Trophoblast cell (in vitro differentiated cells and primary cell): Measurements from ENCODE around the gene NT5C1B.

Experiments
- DNase-seq, 2 donors: peaks; one replicate each; pipeline ENCODE4 v3.0.0-alpha.2; 2016
- H2AFZ ChIP-seq: 2 replicates; pipeline ENCODE4 v1.6.1; 2013; ENCODE audit warnings: low read length, moderate library complexity, mild to moderate bottlenecking; ENCODE audit not compliant: insufficient read depth, poor library complexity
- H2AK5ac ChIP-seq: 2 replicates; pipeline ENCODE4 v1.6.1; 2013; ENCODE audit warnings: mild to moderate bottlenecking, low read length
- H2BK120ac ChIP-seq: 2 replicates; pipeline ENCODE4 v1.6.1; 2013; ENCODE audit warnings: low read length, mild to moderate bottlenecking, moderate library complexity; ENCODE audit not compliant: insufficient read depth, poor library complexity
- H2BK12ac ChIP-seq: 2 replicates; pipeline ENCODE4 v1.6.1; 2013; ENCODE audit warnings: mild to moderate bottlenecking, low read length, moderate library complexity
- H2BK5ac ChIP-seq: 2 replicates; pipeline ENCODE4 v1.6.1; 2013; ENCODE audit warnings: low read length, low read depth, moderate library complexity, mild to moderate bottlenecking; ENCODE audit not compliant: poor library complexity
- H3K14ac ChIP-seq: 2 replicates; pipeline ENCODE4 v1.6.1; 2013; ENCODE audit warnings: mild to moderate bottlenecking, low read length
- H3K18ac ChIP-seq: 2 replicates; pipeline ENCODE4 v1.6.1; 2013; ENCODE audit warnings: mild to moderate bottlenecking, low read length
- H3K23ac ChIP-seq: 2 replicates; pipeline ENCODE4 v1.6.1; 2013; ENCODE audit warnings: low read length
- H3K27ac ChIP-seq: 2 replicates; pipeline ENCODE4 v1.5.1; 2013; ENCODE audit warnings: low read depth, mild to moderate bottlenecking, inconsistent platforms, low read length, moderate library complexity
- H3K27me3 ChIP-seq: 2 replicates; pipeline ENCODE4 v1.6.1; 2013; ENCODE audit warnings: inconsistent platforms, mild to moderate bottlenecking, low read length, moderate library complexity; ENCODE audit not compliant: insufficient read depth
- H3K36me3 ChIP-seq, 2 experiments: 1 replicate in 1 of 2; 2 replicates in 1 of 2; pipeline ENCODE4 v1.6.1; 2013; ENCODE audit warnings: low read length in 2 of 2, mild to moderate bottlenecking in 2 of 2, moderate library complexity in 1 of 2; ENCODE audit not compliant: insufficient read depth in 2 of 2, control insufficient read depth in 1 of 2
- H3K4ac ChIP-seq: 2 replicates; pipeline ENCODE4 v1.6.1; 2013; ENCODE audit warnings: low read depth, mild to moderate bottlenecking, low read length, moderate library complexity
- H3K4me1 ChIP-seq, 2 experiments: 1 replicate in 1 of 2; 2 replicates in 1 of 2; pipeline ENCODE4 v1.6.1; 2013; ENCODE audit warnings: low read length in 2 of 2, mild to moderate bottlenecking in 2 of 2, moderate library complexity in 1 of 2; ENCODE audit not compliant: insufficient read depth in 2 of 2, control insufficient read depth in 1 of 2
- H3K4me2 ChIP-seq: 2 replicates; pipeline ENCODE4 v1.6.1; 2013; ENCODE audit warnings: inconsistent platforms, mild to moderate bottlenecking, low read length, moderate library complexity
- H3K4me3 ChIP-seq: 2 replicates; pipeline ENCODE4 v1.5.1; 2013; ENCODE audit warnings: mild to moderate bottlenecking, low read depth, low read length, inconsistent platforms
- H3K79me1 ChIP-seq: one replicate; pipeline ENCODE4 v1.6.1; 2013; ENCODE audit warnings: low read length
- H3K79me2 ChIP-seq: 2 replicates; pipeline ENCODE4 v1.6.1; 2013; ENCODE audit warnings: low read length, mild to moderate bottlenecking; ENCODE audit not compliant: control insufficient read depth, insufficient read depth, poor library complexity
- H3K9ac ChIP-seq: 2 replicates; pipeline ENCODE4 v1.6.1; 2013; ENCODE audit warnings: mild to moderate bottlenecking, low read length
- H3K9me3 ChIP-seq: 2 replicates; pipeline ENCODE4 v1.6.1; 2013; ENCODE audit warnings: low read depth, mild to moderate bottlenecking, control low read depth, inconsistent platforms, low read length; ENCODE audit not compliant: insufficient read depth
- H4K12ac ChIP-seq: 2 replicates; pipeline ENCODE4 v1.6.1; 2013; ENCODE audit warnings: low read depth, mild to moderate bottlenecking, low read length, moderate library complexity
- H4K8ac ChIP-seq: 2 replicates; pipeline ENCODE4 v1.6.1; 2013; ENCODE audit warnings: low read depth, mild to moderate bottlenecking, low read length, moderate library complexity
- H4K91ac ChIP-seq: one replicate; pipeline ENCODE4 v1.6.1; 2013; ENCODE audit warnings: low read depth, mild to moderate bottlenecking, low read length, moderate library complexity
- WGBS: extraction: QIAGEN DNeasy Blood & Tissue Kit; methylation state at CpG from one replicate; pipeline ENCODE4 v1.1.7; 2013; ENCODE audit warnings: missing lambda C conversion rate; ENCODE audit not compliant: insufficient read length, insufficient coverage; ENCODE audit errors: extremely low coverage; 5-methylcytosine and 5-hydroxymethylcytosine counted together

The NT5C1B gene

DNA sequence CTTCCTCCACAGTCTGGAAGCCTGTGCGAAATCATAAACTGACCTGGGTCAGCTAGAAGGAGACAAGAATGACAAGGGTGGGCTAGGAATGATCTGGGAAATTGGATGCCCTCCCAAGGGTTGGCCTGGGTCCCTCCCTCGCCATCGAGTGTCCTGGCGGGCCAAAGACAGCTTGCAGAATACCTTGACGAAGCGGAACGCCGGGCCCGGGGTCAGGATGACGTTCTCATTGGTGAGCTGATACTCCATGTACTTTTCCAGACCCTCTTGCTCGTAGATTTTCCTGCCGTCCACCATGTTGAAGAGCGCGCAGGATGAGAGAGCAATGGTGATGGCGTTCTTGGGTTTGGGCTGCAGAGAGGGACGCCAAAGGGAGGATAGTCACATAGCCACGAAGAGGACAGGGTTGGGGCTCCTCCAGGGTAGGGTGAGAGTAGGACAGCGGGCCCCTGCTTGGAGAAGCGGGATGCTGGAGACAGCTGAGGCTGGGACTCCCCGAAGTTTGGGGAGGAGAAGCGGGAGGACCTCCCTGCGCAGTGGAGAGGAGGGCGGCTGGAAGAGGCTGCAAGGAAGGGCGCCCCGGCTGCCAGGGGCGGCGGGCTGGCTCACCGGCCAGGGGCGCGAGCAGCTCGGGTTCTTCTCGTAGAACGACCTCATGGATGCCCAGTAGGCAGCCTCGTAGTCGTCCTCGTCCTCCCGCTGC is 5.3 kb downstream of the NT5C1B start:
- no peak overlapping the region for H2BK12ac ChIP-seq
- no peak overlapping the region for H3K4me2 ChIP-seq
- H2BK5ac ChIP-seq: no peak overlapping the region
- H3K79me1 ChIP-seq: no peaks in the 10 kb centered on the region
- no peak for DNase-seq
- H3K23ac ChIP-seq: no peak overlapping the region
- H4K12ac ChIP-seq: no peak overlapping the region
- H2AFZ ChIP-seq: no peak overlapping the region
- H3K79me2 ChIP-seq: no peaks in the 10 kb centered on the region
- no peak overlapping the region for H2BK120ac ChIP-seq
- no peak overlapping the region for H3K4ac ChIP-seq
- no peak overlapping the region for H3K27ac ChIP-seq
- no peak overlapping the region for H3K14ac ChIP-seq
- no peak overlapping the region for H4K8ac ChIP-seq
- H3K36me3 ChIP-seq: no peaks in the 10 kb centered on the region
- no CpG with 5 or more reads among the region's 37 CpGs for WGBS
- no peaks in the 10 kb centered on the region for H3K27me3 ChIP-seq
- no peak overlapping the region for H3K4me3 ChIP-seq
- H3K9me3 ChIP-seq: peaks cover 2% of the 10 kb centered on the region
- no peak overlapping the region for H3K9ac ChIP-seq
- no peak overlapping the region for H2AK5ac ChIP-seq
- H3K18ac ChIP-seq: no peak overlapping the region
- no peak overlapping the region for H4K91ac ChIP-seq
- H3K4me1 ChIP-seq: no peaks in the 10 kb centered on the region

DNA sequence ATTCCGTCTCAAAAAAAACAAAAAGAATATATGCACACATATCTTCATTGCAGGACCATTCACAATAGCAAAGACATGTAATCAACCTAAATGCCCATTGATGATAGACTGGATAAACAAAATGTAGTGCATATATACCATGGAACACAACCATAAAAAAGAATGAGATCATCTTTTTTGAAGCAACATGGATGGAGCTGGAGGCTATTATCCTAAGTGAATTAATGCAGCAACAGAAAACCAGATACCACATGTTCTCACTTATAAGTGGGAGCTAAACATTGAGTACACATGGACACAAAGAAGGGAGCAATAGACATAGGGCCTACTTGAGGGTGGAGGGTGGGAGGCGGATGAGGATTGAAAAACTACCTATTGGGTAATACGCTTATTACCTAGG is 8.8 kb downstream of the NT5C1B start:
- Histone ChIP-seq H3K14ac (no peak overlapping the region), H3K9me3 (no peaks in the 10 kb centered on the region), H3K4me2 (no peak overlapping the region), H3K27me3 (no peaks in the 10 kb centered on the region), H3K4me1 (no peaks in the 10 kb centered on the region), H3K79me1 (no peaks in the 10 kb centered on the region), H3K4ac (no peak overlapping the region), H4K8ac (no peak overlapping the region), H2BK5ac (no peak overlapping the region), H3K4me3 (no peak overlapping the region), H4K91ac (no peak overlapping the region), H2BK12ac (no peak overlapping the region), H3K9ac (no peak overlapping the region), H2BK120ac (no peak overlapping the region), H3K18ac (no peak overlapping the region), H3K36me3 (no peaks in the 10 kb centered on the region), H3K23ac (no peak overlapping the region), H2AFZ (no peak overlapping the region), H3K27ac (no peak overlapping the region), H3K79me2 (no peaks in the 10 kb centered on the region), H2AK5ac (no peak overlapping the region), H4K12ac (no peak overlapping the region)
- no CpG with 5 or more reads among the region's 3 CpGs for WGBS
- DNase-seq: no peak

GRCh38 chr2:18578033-18578432 is 11.3 kb downstream of the NT5C1B start:
- no peak for DNase-seq
- H2BK120ac ChIP-seq: no peak overlapping the region
- H3K27ac ChIP-seq: no peak overlapping the region
- H3K18ac ChIP-seq: no peak overlapping the region
- H3K4me2 ChIP-seq: no peak overlapping the region
- no peak overlapping the region for H3K14ac ChIP-seq
- H3K9me3 ChIP-seq: no peaks in the 10 kb centered on the region
- H2AK5ac ChIP-seq: no peak overlapping the region
- no peak overlapping the region for H2BK5ac ChIP-seq
- H2AFZ ChIP-seq: no peak overlapping the region
- no peak overlapping the region for H4K8ac ChIP-seq
- H3K9ac ChIP-seq: no peak overlapping the region
- H4K12ac ChIP-seq: no peak overlapping the region
- H2BK12ac ChIP-seq: no peak overlapping the region
- H3K79me2 ChIP-seq: no peaks in the 10 kb centered on the region
- H3K27me3 ChIP-seq: no peaks in the 10 kb centered on the region
- no peaks in the 10 kb centered on the region for H3K36me3 ChIP-seq
- no peak overlapping the region for H3K23ac ChIP-seq
- H4K91ac ChIP-seq: no peak overlapping the region
- H3K4me1 ChIP-seq: no peaks in the 10 kb centered on the region
- no peaks in the 10 kb centered on the region for H3K79me1 ChIP-seq
- no peak overlapping the region for H3K4me3 ChIP-seq
- no peak overlapping the region for H3K4ac ChIP-seq

DNA sequence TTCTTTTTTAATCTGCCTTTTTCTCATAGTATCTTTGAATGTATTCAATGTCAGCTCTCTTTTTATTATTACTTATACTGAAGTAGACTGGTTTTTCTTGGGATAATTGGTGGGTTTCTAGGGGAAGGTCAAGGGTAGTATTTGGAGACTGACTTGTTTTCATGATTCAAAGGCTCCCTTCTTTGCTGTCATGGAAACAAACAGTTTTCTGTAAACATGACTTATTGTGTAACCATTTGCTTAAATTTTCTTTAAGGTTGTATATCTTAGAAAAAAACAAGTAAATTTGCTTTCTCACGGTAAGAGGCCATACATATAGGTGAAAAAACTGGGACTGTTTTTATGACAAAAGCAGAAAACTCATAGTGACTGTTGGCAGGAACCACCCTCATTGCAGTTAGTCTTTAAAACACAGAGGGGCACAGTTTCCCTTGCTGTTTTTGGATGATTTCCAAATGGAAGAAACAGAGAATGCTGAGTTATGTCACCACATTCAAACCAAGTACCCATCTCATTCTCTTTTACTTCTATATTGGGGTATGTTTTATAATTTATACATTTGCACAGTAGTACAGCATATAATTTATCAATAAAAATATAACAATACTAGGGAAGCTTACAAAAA is 23.1 kb downstream of the NT5C1B start:
- no peak overlapping the region for H3K4me3 ChIP-seq
- no peak overlapping the region for H3K18ac ChIP-seq
- no peak overlapping the region for H2BK120ac ChIP-seq
- WGBS: no CpG with 5 or more reads among the region's 1 CpG
- no peaks in the 10 kb centered on the region for H3K27me3 ChIP-seq
- H4K8ac ChIP-seq: no peak overlapping the region
- H3K36me3 ChIP-seq: no peaks in the 10 kb centered on the region
- H3K14ac ChIP-seq: no peak overlapping the region
- H3K27ac ChIP-seq: no peak overlapping the region
- H4K12ac ChIP-seq: no peak overlapping the region
- no peak overlapping the region for H2AFZ ChIP-seq
- no peak overlapping the region for H2AK5ac ChIP-seq
- no peak overlapping the region for H3K4me2 ChIP-seq
- no peaks in the 10 kb centered on the region for H3K9me3 ChIP-seq
- no peak overlapping the region for H4K91ac ChIP-seq
- H3K9ac ChIP-seq: no peak overlapping the region
- no peak overlapping the region for H2BK12ac ChIP-seq
- no peaks in the 10 kb centered on the region for H3K4me1 ChIP-seq
- H2BK5ac ChIP-seq: no peak overlapping the region
- H3K23ac ChIP-seq: no peak overlapping the region
- no peaks in the 10 kb centered on the region for H3K79me1 ChIP-seq
- DNase-seq: peak in 1 of 2 donors; percentile 65
- H3K79me2 ChIP-seq: no peaks in the 10 kb centered on the region
- H3K4ac ChIP-seq: no peak overlapping the region
